Measurements from ENCODE around the gene MOB2. TPM values are rescaled to one million over a fixed set of nuclear protein-coding genes. Genes with fewer than 3 reads are reported as not detected.

The MOB2 gene
- total RNA-seq, 1 experiment from 2014 or later: 29.8 TPM

GRCh38 chr11:1479006-1479677, 7.4 kb downstream of the MOB2 start:
- no peak for TF ChIP-seq CTCF (IDR thresholded peaks at IDR 0.05; ENCODE audit: unreplicated experiment)
- Mint-ChIP-seq H3K36me3 (ENCODE audit: insufficient read depth, unreplicated experiment) (no peaks in the 10 kb centered on the region), H3K9me3 (ENCODE audit: low read depth, unreplicated experiment) (no peaks in the 10 kb centered on the region), H3K4me3 (ENCODE audit: low read depth, unreplicated experiment) (no peak overlapping the region), H3K4me1 (ENCODE audit: low read depth, unreplicated experiment) (no peaks in the 10 kb centered on the region), H3K27ac (ENCODE audit: unreplicated experiment) (no peak overlapping the region), H3K27me3 (ENCODE audit: unreplicated experiment) (no peaks in the 10 kb centered on the region)
- no TSS peak for BruUV-seq (replicated peaks)
- CTCF ChIA-PET: no interaction called here
- no peak for DNase-seq
- intact Hi-C loops (cut with micrococcal nuclease; ENCODE audit: unreplicated experiment): no loop called here

GRCh38 chr11:1478544-1478943, 8.0 kb downstream of the MOB2 start:
- TF ChIP-seq CTCF (IDR thresholded peaks at IDR 0.05; ENCODE audit: unreplicated experiment): no peak
- CTCF ChIA-PET: no interaction called here
- H3K27ac Mint-ChIP-seq (ENCODE audit: unreplicated experiment): no peak overlapping the region
- intact Hi-C loops (cut with micrococcal nuclease; ENCODE audit: unreplicated experiment): no loop called here
- DNase-seq: no peak
- no peaks in the 10 kb centered on the region for H3K36me3 Mint-ChIP-seq (ENCODE audit: insufficient read depth, unreplicated experiment)
- no peaks in the 10 kb centered on the region for H3K27me3 Mint-ChIP-seq (ENCODE audit: unreplicated experiment)
- H3K4me1 Mint-ChIP-seq (ENCODE audit: low read depth, unreplicated experiment): no peaks in the 10 kb centered on the region
- BruUV-seq (replicated peaks): no TSS peak
- no peaks in the 10 kb centered on the region for H3K9me3 Mint-ChIP-seq (ENCODE audit: low read depth, unreplicated experiment)
- no peak overlapping the region for H3K4me3 Mint-ChIP-seq (ENCODE audit: low read depth, unreplicated experiment)

- DNase-seq: no peak
- TF ChIP-seq CTCF (IDR thresholded peaks at IDR 0.05; ENCODE audit: unreplicated experiment): no peak
- intact Hi-C loops (cut with micrococcal nuclease; ENCODE audit: unreplicated experiment): no loop called here
- no TSS peak for BruUV-seq (replicated peaks)
- no peak overlapping the region for H3K27ac Mint-ChIP-seq (ENCODE audit: unreplicated experiment)
- no peak overlapping the region for H3K4me3 Mint-ChIP-seq (ENCODE audit: low read depth, unreplicated experiment)
- H3K9me3 Mint-ChIP-seq (ENCODE audit: low read depth, unreplicated experiment): no peaks in the 10 kb centered on the region
- CTCF ChIA-PET: no interaction called here
- no peaks in the 10 kb centered on the region for H3K4me1 Mint-ChIP-seq (ENCODE audit: low read depth, unreplicated experiment)
- no peaks in the 10 kb centered on the region for H3K27me3 Mint-ChIP-seq (ENCODE audit: unreplicated experiment)
- H3K36me3 Mint-ChIP-seq (ENCODE audit: insufficient read depth, unreplicated experiment): no peaks in the 10 kb centered on the region
Observed at GRCh38 chr11:1478011-1478410, 8.6 kb downstream of the MOB2 start.

GRCh38 chr11:1476940-1477736, 9.4 kb downstream of the MOB2 start:
- no TSS peak for BruUV-seq (replicated peaks)
- TF ChIP-seq CTCF (IDR thresholded peaks at IDR 0.05; ENCODE audit: unreplicated experiment): no peak
- H3K27me3 Mint-ChIP-seq (ENCODE audit: unreplicated experiment): no peaks in the 10 kb centered on the region
- H3K36me3 Mint-ChIP-seq (ENCODE audit: insufficient read depth, unreplicated experiment): no peaks in the 10 kb centered on the region
- no peak for DNase-seq
- H3K9me3 Mint-ChIP-seq (ENCODE audit: low read depth, unreplicated experiment): no peaks in the 10 kb centered on the region
- H3K27ac Mint-ChIP-seq (ENCODE audit: unreplicated experiment): no peak overlapping the region
- CTCF ChIA-PET: no interaction called here
- H3K4me1 Mint-ChIP-seq (ENCODE audit: low read depth, unreplicated experiment): no peaks in the 10 kb centered on the region
- intact Hi-C loops (cut with micrococcal nuclease; ENCODE audit: unreplicated experiment): no loop called here
- H3K4me3 Mint-ChIP-seq (ENCODE audit: low read depth, unreplicated experiment): no peak overlapping the region
